Panc1 (cell line): ENCODE results near the gene COG2.

Experiments used
- CTCF ChIP-seq: fragments of 450-650 bp; IDR thresholded peaks from 2 replicates; pipeline ENCODE4 v1.5.1; 2017; ENCODE audit warnings: mild to moderate bottlenecking
- SIN3A ChIP-seq: IDR thresholded peaks from 2 replicates; pipeline ENCODE4 v1.6.1; 2012; ENCODE audit warnings: low read depth, mild to moderate bottlenecking, low read length, moderate library complexity, borderline replicate concordance; ENCODE audit not compliant: insufficient read depth

- TF ChIP-seq CTCF (no peak), SIN3A (no peak)
Measured at GRCh38 chr1:230713547-230713914, 71.2 kb downstream of the COG2 start.
